EH (cell line): ENCODE measurements around the gene SYNDIG1L.

Experiments used
- DNase-seq: peaks from one replicate; pipeline ENCODE4 v3.0.0-alpha.2; 2015; ENCODE audit warnings: low read depth

Gene SYNDIG1L

GRCh38 chr14:74429221-74429691 lies 3.2 kb upstream of the SYNDIG1L start:
- no peak for DNase-seq

- DNase-seq, result no peak
Measured at GRCh38 chr14:74427651-74428050, 1.6 kb upstream of the SYNDIG1L start.

- DNase-seq, result peak; percentile 46
Measured at GRCh38 chr14:74425525-74426201, 347 bp downstream of the SYNDIG1L start.

- no peak for DNase-seq
Measured at GRCh38 chr14:74424606-74425005, 1.4 kb downstream of the SYNDIG1L start.

GRCh38 chr14:74423246-74423645 lies 2.8 kb downstream of the SYNDIG1L start:
- no peak for DNase-seq

- DNase-seq, result no peak
Measured at GRCh38 chr14:74421981-74422380, 4.0 kb downstream of the SYNDIG1L start.

GRCh38 chr14:74419086-74419485 lies 6.9 kb downstream of the SYNDIG1L start:
- no peak for DNase-seq

- no peak for DNase-seq
Measured at GRCh38 chr14:74418031-74418430, 8.0 kb downstream of the SYNDIG1L start.

- DNase-seq, result no peak
Measured at GRCh38 chr14:74417611-74418010, 8.4 kb downstream of the SYNDIG1L start.

GRCh38 chr14:74417201-74417600 lies 8.8 kb downstream of the SYNDIG1L start:
- DNase-seq, result no peak

GRCh38 chr14:74415115-74415437 lies 10.9 kb downstream of the SYNDIG1L start:
- no peak for DNase-seq

GRCh38 chr14:74414403-74415114 lies 11.5 kb downstream of the SYNDIG1L start:
- peak; percentile 21 for DNase-seq

GRCh38 chr14:74413627-74414026 lies 12.4 kb downstream of the SYNDIG1L start:
- no peak for DNase-seq

GRCh38 chr14:74412753-74413152 lies 13.3 kb downstream of the SYNDIG1L start:
- DNase-seq, result no peak

- no peak for DNase-seq
Measured at GRCh38 chr14:74411671-74412070, 14.3 kb downstream of the SYNDIG1L start.

GRCh38 chr14:74409441-74409840 lies 16.6 kb downstream of the SYNDIG1L start:
- DNase-seq, result no peak

GRCh38 chr14:74408870-74409269 lies 17.1 kb downstream of the SYNDIG1L start:
- DNase-seq, result no peak

GRCh38 chr14:74407801-74408154 lies 18.2 kb downstream of the SYNDIG1L start:
- no peak for DNase-seq

GRCh38 chr14:74407021-74407800 lies 18.8 kb downstream of the SYNDIG1L start:
- no peak for DNase-seq

- DNase-seq, result no peak
Measured at GRCh38 chr14:74405663-74406062, 20.3 kb downstream of the SYNDIG1L start.

- no peak for DNase-seq
Measured at GRCh38 chr14:74404435-74404834, 21.6 kb downstream of the SYNDIG1L start.

GRCh38 chr14:74403619-74404417 lies 22.2 kb downstream of the SYNDIG1L start:
- DNase-seq, result no peak
